Spleen (tissue), 7 donors: ENCODE measurements around the gene SPRR2E.

Source experiments
- CTCF ChIP-seq, 11 experiments: fragments of 200-600 bp in 7 of 11; fragments of 450-650 bp in 4 of 11; sonication (generic) in 4 of 11; IDR thresholded peaks in 8 of 11; conservative IDR thresholded peaks in 3 of 11; 1 replicate in 7 of 11; 2 replicates in 4 of 11; pipeline versions ENCODE4 v1.4.0 to v1.8.0; 2016 to 2021; ENCODE audit warnings: antibody characterized with exemption in 11 of 11, inconsistent platforms in 4 of 11, mild to moderate bottlenecking in 1 of 11
- POLR2A ChIP-seq, 3 donors: fragments of 450-650 bp; IDR thresholded peaks; one replicate each; pipeline ENCODE4 v1.5.1; 2017; ENCODE audit warnings: antibody characterized with exemption in 3 of 3, mild to moderate bottlenecking in 1 of 3
- POLR2AphosphoS5 ChIP-seq, 3 donors: sonication (generic); formaldehyde crosslinking; IDR thresholded peaks; one replicate each; pipeline ENCODE4 v1.5.1; 2017; ENCODE audit warnings: antibody characterized with exemption in 3 of 3
- donor health status: DM: no; HTN: no; CAD: no; lungs with moderate emphysema.
- donor health status: DM: no; HTN: no; CAD: no.
- donor health status: DM: no; HTN: no; CAD: no.

DNA sequence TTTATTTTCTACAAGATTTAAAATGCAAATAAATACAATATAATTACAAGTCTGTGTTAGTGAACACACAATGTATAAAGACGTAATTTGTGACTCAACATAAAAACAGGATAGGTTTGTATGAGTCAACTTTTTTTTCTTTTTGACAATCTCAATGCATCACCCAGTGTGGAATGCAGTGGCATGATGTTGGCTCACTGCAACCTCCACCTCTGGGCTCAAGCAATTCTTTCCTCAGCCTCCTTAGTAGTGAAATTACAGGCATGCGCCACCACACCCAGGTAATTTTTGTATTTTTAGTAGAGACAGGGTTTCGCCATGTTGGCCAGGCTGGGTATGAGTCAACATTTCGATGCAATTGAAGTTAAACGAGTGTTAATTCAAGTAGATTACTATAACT lies 5.9 kb upstream of the SPRR2E start:
- TF ChIP-seq POLR2A (IDR thresholded peaks at IDR 0.05) (no peak), CTCF (IDR thresholded peaks at IDR 0.05 in 8 of 11, conservative IDR thresholded peaks at IDR 0.05 in 3 of 11) (no peak), POLR2AphosphoS5 (IDR thresholded peaks at IDR 0.05) (no peak)
